ENCODE results near the gene EARS2. TPM values are rescaled to one million over a fixed set of nuclear protein-coding genes. Genes with fewer than 3 reads are reported as not detected.
A peak's percentile ranks its signal among the peaks of the same experiment; 100 is the strongest.

Gene EARS2
- total and polyA plus RNA-seq, 10 of the 15 experiments (the other 5 are each of a cell fraction or from before 2014, with no cell fraction given) = 12.9 to 65.9 (median 33.5) TPM

GRCh38 chr16:23554536-23554935 is 2.6 kb downstream of the EARS2 start:
- ATAC-seq (no peak), FAIRE-seq (no peak), DNase-seq (ENCODE audit: low read depth, low spot score) (no peak)
- no peaks in the 10 kb centered on the region; the same call in none of the 2 replicates for H3K4me1 ChIP-seq (ENCODE audit: control insufficient read depth, insufficient read depth, low read length)
- WGBS (ENCODE audit: insufficient coverage, insufficient replicate concordance, low lambda C conversion rate, missing lambda C conversion rate) = 96% methylated on average over 3 of the region's 3 CpGs
- in situ Hi-C loops (cut with MboI) (no loop called here), intact Hi-C loops (cut with micrococcal nuclease; ENCODE audit: unreplicated experiment) (loop anchor here (10.0 kb wide), 1 partner anchor 90 kb away; no protein-coding TSS in a partner anchor)
- BruUV-seq (replicated peaks) = no TSS peak
- SMC1A ChIA-PET (ENCODE audit: uncharacterized antibody, unreplicated experiment) = interaction anchor here (1.0 to 2.3 kb wide), 5 partner anchors 8 to 118 kb away, joined by 3 to 10 read pairs (median 6); no protein-coding TSS in a partner anchor
- H3K9ac ChIP-seq (ENCODE audit: control insufficient read depth, insufficient read depth, low read length) = no peak overlapping the region
- no peaks in the 10 kb centered on the region for H3K27me3 ChIP-seq (replicated peaks in 1 of 2; ENCODE audit: control insufficient read depth in 2 of 2, insufficient read depth in 2 of 2, low read length in 1 of 2)
- H3K4me3 ChIP-seq = no peak overlapping the region
- H3K36me3 ChIP-seq (ENCODE audit: control insufficient read depth in 2 of 2, insufficient read depth in 2 of 2, low read length in 1 of 2) = peaks cover 9 to 15% of the 10 kb centered on the region in 2 experiments
- no peak overlapping the region for H3K4me2 ChIP-seq (ENCODE audit: control insufficient read depth, insufficient read depth)
- no peak overlapping the region for H2AFZ ChIP-seq (ENCODE audit: control insufficient read depth, low read depth, low read length)
- H3K9me3 ChIP-seq (replicated peaks; ENCODE audit: control insufficient read depth, insufficient read depth, low read length) = no peaks in the 10 kb centered on the region
- H4K20me1 ChIP-seq (ENCODE audit: control insufficient read depth, insufficient read depth) = no peaks in the 10 kb centered on the region
- CTCF ChIA-PET = interaction anchor here (0.7 to 5.0 kb wide), 5 partner anchors 42 to 120 kb away, joined by 3 to 35 read pairs (median 8); partner anchors contain the start of gene GGA2
- POLR2A ChIA-PET = interaction anchor here (1.4 to 1.5 kb wide), 2 partner anchors 15 to 49 kb away, joined by 3 to 4 read pairs; no protein-coding TSS in a partner anchor
- RAD21 ChIA-PET (ENCODE audit: unreplicated experiment) = interaction anchor here (2.8 kb wide), 1 partner anchor 49 kb away, joined by 15 read pairs; no protein-coding TSS in a partner anchor
- TF ChIP-seq, protein P1, sequence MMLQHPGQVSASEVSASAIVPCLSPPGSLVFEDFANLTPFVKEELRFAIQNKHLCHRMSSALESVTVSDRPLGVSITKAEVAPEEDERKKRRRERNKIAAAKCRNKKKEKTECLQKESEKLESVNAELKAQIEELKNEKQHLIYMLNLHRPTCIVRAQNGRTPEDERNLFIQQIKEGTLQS (IDR thresholded peaks at IDR 0.05; ENCODE audit: borderline replicate concordance, extremely low read depth, low read depth, low read length) = no peak
- peak; percentile 18; the same call in 1 of the 2 replicates for TF ChIP-seq SPI1 (IDR thresholded peaks at IDR 0.05; ENCODE audit: borderline replicate concordance, insufficient read depth, low read depth, low read length)
- TF ChIP-seq NFYA (IDR thresholded peaks at IDR 0.05; ENCODE audit: borderline replicate concordance, low read depth, low read length) = no peak
- peaks cover 44% of the 10 kb centered on the region for H3K79me2 ChIP-seq (ENCODE audit: control insufficient read depth, insufficient read depth, low read length)
- no peak overlapping the region for H3K27ac ChIP-seq (ENCODE audit: control insufficient read depth, insufficient read depth)

- TF ChIP-seq BRCA1 (IDR thresholded peaks at IDR 0.05; ENCODE audit: low read depth, low read length) (no peak), NFYB (IDR thresholded peaks at IDR 0.05; ENCODE audit: insufficient read depth, low read depth, low read length) (no peak), IRF3 (IDR thresholded peaks at IDR 0.05) (no peak)
- ChIA-PET RAD21 (ENCODE audit: unreplicated experiment) (no interaction called here), CTCF (no interaction called here)
Observed at GRCh38 chr16:23552161-23552560, 5.0 kb downstream of the EARS2 start.

More at GRCh38 chr16:23552161-23552560, 5.0 kb downstream of the EARS2 start:
- H3K36me3 ChIP-seq (ENCODE audit: control insufficient read depth in 2 of 2, insufficient read depth in 2 of 2, low read length in 1 of 2) = peaks cover 17 to 19% of the 10 kb centered on the region in 2 experiments
- SMC1A ChIA-PET (ENCODE audit: uncharacterized antibody, unreplicated experiment) = no interaction called here
- no peaks in the 10 kb centered on the region for H4K20me1 ChIP-seq (ENCODE audit: control insufficient read depth, insufficient read depth)
- DNase-seq (ENCODE audit: low read depth, low spot score) (no peak), FAIRE-seq (no peak), ATAC-seq (no peak)
- no peak overlapping the region for H3K4me3 ChIP-seq
- no peak overlapping the region for H3K9ac ChIP-seq (ENCODE audit: control insufficient read depth, insufficient read depth, low read length)
- 81% methylated on average over 6 of the region's 6 CpGs for WGBS (ENCODE audit: insufficient coverage, insufficient replicate concordance, low lambda C conversion rate, missing lambda C conversion rate)
- POLR2A ChIA-PET = no interaction called here
- BruUV-seq (replicated peaks) = no TSS peak
- no peaks in the 10 kb centered on the region for H3K27me3 ChIP-seq (replicated peaks in 1 of 2; ENCODE audit: control insufficient read depth in 2 of 2, insufficient read depth in 2 of 2, low read length in 1 of 2)
- H3K79me2 ChIP-seq (ENCODE audit: control insufficient read depth, insufficient read depth, low read length) = peaks cover 26% of the 10 kb centered on the region
- no peaks in the 10 kb centered on the region; the same call in none of the 2 replicates for H3K4me1 ChIP-seq (ENCODE audit: control insufficient read depth, insufficient read depth, low read length)
- in situ Hi-C loops (cut with MboI) = no loop called here
- no peaks in the 10 kb centered on the region for H3K9me3 ChIP-seq (replicated peaks; ENCODE audit: control insufficient read depth, insufficient read depth, low read length)
- intact Hi-C loops (cut with micrococcal nuclease; ENCODE audit: unreplicated experiment) = loop anchor here (10.0 kb wide), 1 partner anchor 87 kb away; no protein-coding TSS in a partner anchor
- no peak overlapping the region for H2AFZ ChIP-seq (ENCODE audit: control insufficient read depth, low read depth, low read length)
- H3K27ac ChIP-seq (ENCODE audit: control insufficient read depth, insufficient read depth) = no peak overlapping the region
- H3K4me2 ChIP-seq (ENCODE audit: control insufficient read depth, insufficient read depth) = no peak overlapping the region

Data from GM12878 (cell line).